Activated CD8-positive, alpha-beta memory T cell treated with anti-CD3 and anti-CD28 coated beads for 24 hours (primary cell): ENCODE data around the gene LRPAP1.
"Not testable (repeated sequence)": the region's sequence is repeated elsewhere in the genome, so short reads cannot be mapped to it uniquely, and the experiment has no call there.

Source experiments
- DNase-seq: peaks from one replicate; pipeline ENCODE4 v3.0.0-alpha.2; 2020

The LRPAP1 gene

GRCh38 chr4:3531879-3532750 is at the start of gene LRPAP1:
LRPAP1 (minus strand) TSS chr4:3532422; CDS start chr4:3532412, 10 bp downstream.
- DNase-seq, result peak; percentile 96

GRCh38 chr4:3581334-3582090 is 49.3 kb upstream of the LRPAP1 start:
- not testable (repeated sequence) for DNase-seq

GRCh38 chr4:3580859-3581258 is 48.6 kb upstream of the LRPAP1 start:
- not testable (repeated sequence) for DNase-seq

GRCh38 chr4:3578527-3579144 is 46.4 kb upstream of the LRPAP1 start:
- DNase-seq, result not testable (repeated sequence)

- DNase-seq, result not testable (repeated sequence)
Observed at GRCh38 chr4:3578052-3578451, 45.8 kb upstream of the LRPAP1 start.

GRCh38 chr4:3577208-3577892 is 45.1 kb upstream of the LRPAP1 start:
- DNase-seq, result not testable (repeated sequence)

GRCh38 chr4:3576533-3577207 is 44.4 kb upstream of the LRPAP1 start:
- DNase-seq, result not testable (repeated sequence)

- DNase-seq, result not testable (repeated sequence)
Observed at GRCh38 chr4:3575426-3576369, 43.5 kb upstream of the LRPAP1 start.

GRCh38 chr4:3574865-3575264 is 42.6 kb upstream of the LRPAP1 start:
- not testable (repeated sequence) for DNase-seq

- not testable (repeated sequence) for DNase-seq
Observed at GRCh38 chr4:3574346-3574745, 42.1 kb upstream of the LRPAP1 start.

GRCh38 chr4:3573131-3573530 is 40.9 kb upstream of the LRPAP1 start:
- DNase-seq, result no peak

GRCh38 chr4:3572363-3572762 is 40.1 kb upstream of the LRPAP1 start:
- no peak for DNase-seq

GRCh38 chr4:3571921-3572320 is 39.7 kb upstream of the LRPAP1 start:
- no peak for DNase-seq

- DNase-seq, result not testable (repeated sequence)
Observed at GRCh38 chr4:3570923-3571322, 38.7 kb upstream of the LRPAP1 start.

- not testable (repeated sequence) for DNase-seq
Observed at GRCh38 chr4:3569611-3570010, 37.4 kb upstream of the LRPAP1 start.

GRCh38 chr4:3566701-3567100 is 34.5 kb upstream of the LRPAP1 start:
- DNase-seq, result not testable (repeated sequence)

- not testable (repeated sequence) for DNase-seq
Observed at GRCh38 chr4:3566301-3566700, 34.1 kb upstream of the LRPAP1 start.

- DNase-seq, result not testable (repeated sequence)
Observed at GRCh38 chr4:3564948-3565347, 32.7 kb upstream of the LRPAP1 start.

- DNase-seq, result no peak
Observed at GRCh38 chr4:3563403-3563802, 31.2 kb upstream of the LRPAP1 start.

- not testable (repeated sequence) for DNase-seq
Observed at GRCh38 chr4:3562127-3562526, 29.9 kb upstream of the LRPAP1 start.

- DNase-seq, result not testable (repeated sequence)
Observed at GRCh38 chr4:3560465-3560864, 28.2 kb upstream of the LRPAP1 start.
